Neutrophil (primary cell): ENCODE results near the gene ETFB.

Source experiments
- H3K27ac ChIP-seq: fragments of 200-600 bp; sonication (generic); 2 replicates; pipeline ENCODE4 v1.5.1; 2016; ENCODE audit warnings: mild to moderate bottlenecking, moderate library complexity
- H3K27me3 ChIP-seq: fragments of 200-600 bp; sonication (generic); 2 replicates; pipeline ENCODE4 v1.6.0; 2016; ENCODE audit warnings: mild to moderate bottlenecking
- H3K36me3 ChIP-seq: fragments of 200-600 bp; sonication (generic); 2 replicates; pipeline ENCODE4 v1.5.1; 2017
- H3K4me1 ChIP-seq, 2 experiments: fragments of 200-600 bp in 1 of 2; sonication (generic) in 1 of 2; 1 replicate in 1 of 2; 2 replicates in 1 of 2; pipeline versions ENCODE4 v1.5.1 to v1.6.1; 2013 to 2016; ENCODE audit warnings: low read depth in 1 of 2, low read length in 1 of 2, mild to moderate bottlenecking in 1 of 2, moderate library complexity in 1 of 2; ENCODE audit not compliant: control insufficient read depth in 1 of 2, insufficient read depth in 1 of 2
- H3K4me3 ChIP-seq, 2 experiments: fragments of 200-600 bp in 1 of 2; sonication (generic) in 1 of 2; 1 replicate in 1 of 2; 2 replicates in 1 of 2; pipeline ENCODE4 v1.5.1; 2013 to 2016; ENCODE audit warnings: low read depth in 1 of 2, low read length in 1 of 2, mild to moderate bottlenecking in 1 of 2, moderate library complexity in 1 of 2
- H3K9me3 ChIP-seq: fragments of 200-600 bp; sonication (generic); 2 replicates; pipeline ENCODE4 v1.5.1; 2016
- TF ChIP-seq, protein P1 (sequence below): fragments of 200-600 bp; sonication (generic); IDR thresholded peaks from 2 replicates; pipeline ENCODE4 v1.5.1; 2016; ENCODE audit warnings: antibody characterized with exemption

The ETFB gene

DNA sequence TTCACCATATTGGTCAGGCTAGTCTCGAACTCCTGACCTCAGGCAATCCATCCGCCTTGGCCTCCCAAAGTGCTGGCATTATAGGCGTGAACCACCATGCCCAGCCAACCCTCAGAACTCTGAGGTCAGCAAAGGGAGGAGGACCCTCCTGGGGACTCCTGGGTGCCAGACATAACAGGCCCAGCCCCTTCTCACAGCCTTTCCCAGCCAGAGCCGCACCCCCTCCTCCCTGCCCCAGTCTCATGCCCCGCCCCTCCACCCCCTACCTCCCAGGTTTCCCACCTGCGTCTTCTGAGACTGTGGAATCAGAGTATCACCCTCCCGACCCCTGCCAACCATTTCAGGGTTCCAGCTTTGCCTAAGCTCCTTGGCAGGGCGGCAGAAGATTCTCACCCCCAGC, 49.5 kb downstream of the ETFB start:
- no peak overlapping the region for H3K27ac ChIP-seq
- H3K36me3 ChIP-seq = no peaks in the 10 kb centered on the region
- H3K4me3 ChIP-seq = no peak overlapping the region
- H3K9me3 ChIP-seq = no peaks in the 10 kb centered on the region
- H3K4me1 ChIP-seq = no peaks in the 10 kb centered on the region
- TF ChIP-seq, protein P1, sequence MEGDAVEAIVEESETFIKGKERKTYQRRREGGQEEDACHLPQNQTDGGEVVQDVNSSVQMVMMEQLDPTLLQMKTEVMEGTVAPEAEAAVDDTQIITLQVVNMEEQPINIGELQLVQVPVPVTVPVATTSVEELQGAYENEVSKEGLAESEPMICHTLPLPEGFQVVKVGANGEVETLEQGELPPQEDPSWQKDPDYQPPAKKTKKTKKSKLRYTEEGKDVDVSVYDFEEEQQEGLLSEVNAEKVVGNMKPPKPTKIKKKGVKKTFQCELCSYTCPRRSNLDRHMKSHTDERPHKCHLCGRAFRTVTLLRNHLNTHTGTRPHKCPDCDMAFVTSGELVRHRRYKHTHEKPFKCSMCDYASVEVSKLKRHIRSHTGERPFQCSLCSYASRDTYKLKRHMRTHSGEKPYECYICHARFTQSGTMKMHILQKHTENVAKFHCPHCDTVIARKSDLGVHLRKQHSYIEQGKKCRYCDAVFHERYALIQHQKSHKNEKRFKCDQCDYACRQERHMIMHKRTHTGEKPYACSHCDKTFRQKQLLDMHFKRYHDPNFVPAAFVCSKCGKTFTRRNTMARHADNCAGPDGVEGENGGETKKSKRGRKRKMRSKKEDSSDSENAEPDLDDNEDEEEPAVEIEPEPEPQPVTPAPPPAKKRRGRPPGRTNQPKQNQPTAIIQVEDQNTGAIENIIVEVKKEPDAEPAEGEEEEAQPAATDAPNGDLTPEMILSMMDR = no peak
- peaks cover 40% of the 10 kb centered on the region for H3K27me3 ChIP-seq

DNA sequence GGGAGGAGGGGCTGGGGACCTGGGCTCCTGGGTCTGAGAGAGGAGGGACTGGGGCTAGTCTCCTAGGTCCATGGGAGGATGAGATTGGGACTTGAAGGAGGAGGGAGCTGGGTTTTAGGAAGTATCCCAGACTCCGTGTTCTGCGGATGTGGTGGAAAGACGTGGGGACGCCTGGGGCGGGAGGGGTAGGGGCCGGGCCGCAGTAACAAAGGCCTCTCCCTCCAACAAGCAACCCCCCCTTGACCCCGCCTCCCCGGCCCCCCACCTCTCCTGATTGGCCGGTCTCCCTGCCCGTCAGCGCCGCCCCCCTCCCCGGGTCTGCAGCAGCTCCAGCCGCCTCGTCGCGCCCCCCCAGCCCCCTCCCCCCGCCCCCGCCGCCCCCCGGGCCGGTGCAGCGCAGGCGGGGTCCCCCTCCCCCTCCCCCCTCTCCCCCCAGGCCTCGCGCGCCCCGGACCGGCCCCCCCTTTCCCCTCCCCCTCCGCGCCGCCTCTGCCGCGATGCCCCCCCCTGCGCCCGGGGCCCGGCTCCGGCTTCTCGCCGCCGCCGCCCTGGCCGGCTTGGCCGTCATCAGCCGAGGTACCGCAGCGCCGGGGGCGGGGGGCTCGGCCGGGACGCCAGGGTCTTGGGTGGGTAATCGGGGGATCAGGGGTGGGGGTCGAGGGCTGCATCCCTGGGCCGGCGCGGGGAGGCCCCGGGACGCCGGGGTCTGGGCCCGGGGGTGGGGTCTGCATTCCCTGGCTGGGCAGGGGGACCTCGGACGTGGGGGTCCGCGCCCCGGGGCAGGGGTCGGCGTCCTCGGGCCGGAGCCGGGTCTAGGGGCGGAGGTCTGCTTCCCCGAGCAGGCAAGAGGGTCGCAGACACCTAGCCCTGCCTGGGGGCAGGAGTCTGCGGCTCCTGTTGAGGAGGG, 54.6 kb downstream of the ETFB start, which contains the start of gene IGLON5:
Gene IGLON5, plus strand, starts transcription at position 294 of the 907 bp plus-strand sequence. Its CDS starts 204 bp downstream, at position 498.
- Histone ChIP-seq H3K9me3 (peaks cover 4% of the 10 kb centered on the region), H3K36me3 (no peaks in the 10 kb centered on the region), H3K27ac (no peak within 1 kb of the TSS), H3K27me3 (peaks cover 66% of the 10 kb centered on the region), H3K4me1 (no peaks in the 10 kb centered on the region), H3K4me3 (no peak within 1 kb of the TSS)
- TF ChIP-seq, protein P1 = no peak

DNA sequence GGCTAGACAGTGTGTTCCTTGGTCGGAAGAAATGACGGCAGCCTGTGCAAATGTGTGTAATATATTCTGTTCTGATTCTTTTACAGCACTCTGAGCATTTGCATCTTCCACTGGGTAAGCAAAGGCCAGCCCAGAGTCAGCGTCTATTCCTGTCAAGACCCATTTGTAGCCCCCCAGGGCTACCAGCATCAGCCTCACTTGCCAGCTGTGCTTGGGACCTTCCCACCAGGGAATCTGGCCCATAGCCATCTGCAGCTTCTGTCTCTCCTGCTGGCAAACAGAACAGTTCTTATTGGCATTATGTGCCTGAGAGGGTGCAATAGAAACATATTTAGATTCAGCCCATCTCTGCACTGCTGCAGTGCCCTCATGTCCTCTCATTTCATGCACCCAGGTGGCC, 60.7 kb downstream of the ETFB start:
- peaks cover 49% of the 10 kb centered on the region for H3K27me3 ChIP-seq
- no peak overlapping the region for H3K27ac ChIP-seq
- no peak overlapping the region for H3K4me3 ChIP-seq
- no peaks in the 10 kb centered on the region for H3K36me3 ChIP-seq
- peaks cover 4% of the 10 kb centered on the region for H3K9me3 ChIP-seq
- H3K4me1 ChIP-seq = no peaks in the 10 kb centered on the region
- TF ChIP-seq, protein P1 = no peak

DNA sequence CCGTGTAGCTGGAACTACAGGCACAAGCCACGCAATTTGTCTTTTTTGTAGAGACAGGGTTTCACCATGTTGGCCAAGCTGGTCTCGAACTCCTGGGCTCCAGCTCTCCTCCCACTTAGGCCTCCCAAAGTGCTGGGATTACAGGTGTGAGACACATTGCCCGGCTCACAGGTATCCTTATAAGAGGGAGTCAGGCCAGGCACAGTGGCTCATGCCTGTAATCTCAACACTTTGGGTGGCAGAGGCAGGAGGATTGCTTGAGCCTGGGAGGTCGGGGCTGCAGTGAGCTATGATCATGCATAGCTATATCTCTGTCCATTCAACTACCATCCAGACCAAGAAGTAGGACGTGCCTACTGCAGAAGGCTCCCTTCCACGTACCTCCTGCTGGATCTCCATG, 64.9 kb downstream of the ETFB start:
- TF ChIP-seq, protein P1 = no peak

DNA sequence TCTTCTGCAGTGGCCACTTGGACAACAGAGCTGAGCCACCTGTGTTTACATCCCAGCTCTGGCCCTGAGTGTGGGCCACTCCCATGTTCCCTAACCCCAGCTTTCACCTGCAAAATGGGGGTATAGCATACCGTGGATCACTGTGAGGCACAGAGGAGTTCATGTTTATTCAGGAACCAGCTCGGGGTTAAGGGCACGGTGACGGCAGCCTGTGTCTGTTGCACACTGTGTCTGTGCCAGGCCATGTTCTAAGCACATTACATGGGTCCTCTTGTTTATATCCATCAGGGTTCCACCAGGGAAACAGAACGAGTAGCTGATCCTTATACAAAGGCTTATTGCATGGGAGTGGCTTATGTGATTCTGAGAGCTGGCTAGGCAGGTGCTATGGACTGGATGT, 68.8 kb downstream of the ETFB start:
- Histone ChIP-seq H3K36me3 (no peaks in the 10 kb centered on the region), H3K27me3 (peaks cover 24% of the 10 kb centered on the region), H3K4me1 (no peaks in the 10 kb centered on the region), H3K27ac (no peak overlapping the region), H3K4me3 (no peak overlapping the region), H3K9me3 (no peaks in the 10 kb centered on the region)
- TF ChIP-seq, protein P1 = no peak

More for the DNA sequence above, 64.9 kb downstream of the ETFB start:
- no peak overlapping the region for H3K27ac ChIP-seq
- no peak overlapping the region for H3K4me3 ChIP-seq
- peaks cover 26% of the 10 kb centered on the region for H3K27me3 ChIP-seq
- no peaks in the 10 kb centered on the region for H3K4me1 ChIP-seq
- no peaks in the 10 kb centered on the region for H3K9me3 ChIP-seq
- H3K36me3 ChIP-seq = no peaks in the 10 kb centered on the region
